IMR-90 (cell line): ENCODE data around the gene PHF19.

Source experiments
- NFE2L2 ChIP-seq: fragments of 150-350 bp; IDR thresholded peaks from 2 replicates; pipeline ENCODE4 v1.6.1; 2016; ENCODE audit warnings: low read depth, mild to moderate bottlenecking, low read length
- TF ChIP-seq, protein P1 (sequence below): conservative IDR thresholded peaks from 2 replicates; pipeline ENCODE4 v1.5.1; 2012; ENCODE audit warnings: mild to moderate bottlenecking, low read depth, low read length, improper control_type of control experiment

GRCh38 chr9:120886490-120886967, 9.5 kb upstream of the PHF19 start:
- TF ChIP-seq, protein P1, sequence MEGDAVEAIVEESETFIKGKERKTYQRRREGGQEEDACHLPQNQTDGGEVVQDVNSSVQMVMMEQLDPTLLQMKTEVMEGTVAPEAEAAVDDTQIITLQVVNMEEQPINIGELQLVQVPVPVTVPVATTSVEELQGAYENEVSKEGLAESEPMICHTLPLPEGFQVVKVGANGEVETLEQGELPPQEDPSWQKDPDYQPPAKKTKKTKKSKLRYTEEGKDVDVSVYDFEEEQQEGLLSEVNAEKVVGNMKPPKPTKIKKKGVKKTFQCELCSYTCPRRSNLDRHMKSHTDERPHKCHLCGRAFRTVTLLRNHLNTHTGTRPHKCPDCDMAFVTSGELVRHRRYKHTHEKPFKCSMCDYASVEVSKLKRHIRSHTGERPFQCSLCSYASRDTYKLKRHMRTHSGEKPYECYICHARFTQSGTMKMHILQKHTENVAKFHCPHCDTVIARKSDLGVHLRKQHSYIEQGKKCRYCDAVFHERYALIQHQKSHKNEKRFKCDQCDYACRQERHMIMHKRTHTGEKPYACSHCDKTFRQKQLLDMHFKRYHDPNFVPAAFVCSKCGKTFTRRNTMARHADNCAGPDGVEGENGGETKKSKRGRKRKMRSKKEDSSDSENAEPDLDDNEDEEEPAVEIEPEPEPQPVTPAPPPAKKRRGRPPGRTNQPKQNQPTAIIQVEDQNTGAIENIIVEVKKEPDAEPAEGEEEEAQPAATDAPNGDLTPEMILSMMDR = no peak
- no peak for TF ChIP-seq NFE2L2
